T-helper 9 cell (primary cell): ENCODE results near the gene TTC24.
"Not testable (repeated sequence)": the region's sequence is repeated elsewhere in the genome, so short reads cannot be mapped to it uniquely, and the experiment has no call there.

Experiments
- DNase-seq: peaks from one replicate; pipeline ENCODE4 v3.0.0-alpha.2; 2020

Gene TTC24

DNA sequence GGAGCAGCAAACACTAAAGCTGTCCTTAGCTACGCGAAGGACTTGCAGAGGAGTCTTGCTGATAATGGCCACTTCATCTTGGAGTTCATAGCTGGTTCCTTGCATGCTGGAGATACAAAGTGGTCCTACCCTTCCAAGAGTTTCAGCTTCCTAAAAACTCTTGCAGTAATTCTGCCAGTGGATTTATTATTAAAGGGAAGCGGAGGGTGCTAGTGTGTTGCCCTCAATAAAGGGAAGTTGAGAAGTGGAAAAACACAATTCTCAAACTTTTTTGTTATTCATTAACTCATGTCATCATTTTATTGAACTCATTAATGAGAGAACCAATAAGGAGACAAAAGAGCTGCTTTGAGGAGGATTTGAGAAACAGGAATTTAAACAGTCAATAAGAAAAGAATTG is 33.1 kb downstream of the TTC24 start:
- no peak for DNase-seq

DNA sequence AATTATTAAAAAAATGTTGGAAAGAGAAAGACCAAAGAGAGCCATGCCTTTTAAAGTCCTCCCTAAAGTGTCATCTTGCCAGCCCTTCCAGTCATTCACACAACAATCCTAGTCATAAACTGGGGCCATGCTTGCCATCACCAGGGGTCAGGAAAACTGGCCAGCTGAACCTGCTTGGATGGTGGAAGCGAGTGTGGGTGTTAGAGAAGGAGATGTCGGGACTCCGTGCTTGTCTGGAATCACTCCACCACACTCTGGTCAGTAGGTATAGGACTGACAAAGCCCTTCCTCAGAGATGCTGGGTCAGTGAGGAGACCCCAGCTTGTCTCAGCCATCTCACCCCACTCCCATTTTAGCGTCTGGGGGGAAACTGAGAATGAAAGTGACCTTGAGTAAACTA is 36.4 kb downstream of the TTC24 start:
- DNase-seq: no peak

DNA sequence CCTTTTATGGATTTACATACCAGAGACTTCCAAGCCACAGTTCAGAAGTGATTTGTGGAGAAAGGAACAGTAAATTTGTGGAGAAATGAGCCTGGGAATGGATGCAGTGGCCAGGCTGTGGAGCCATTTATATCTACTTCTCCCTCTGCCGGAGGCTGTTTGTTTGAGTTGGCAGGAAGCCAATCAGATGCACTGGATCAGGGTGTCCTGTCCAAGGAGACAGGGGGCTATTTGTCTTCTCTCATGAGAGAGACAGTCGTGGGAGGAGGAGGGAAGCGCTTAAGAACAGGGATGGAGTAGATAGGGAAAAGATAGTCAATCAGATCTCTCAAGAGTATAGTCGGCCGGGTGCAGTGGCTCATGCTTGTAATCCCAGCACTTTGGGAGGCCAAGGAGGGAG is 36.9 kb downstream of the TTC24 start:
- no peak for DNase-seq

DNA sequence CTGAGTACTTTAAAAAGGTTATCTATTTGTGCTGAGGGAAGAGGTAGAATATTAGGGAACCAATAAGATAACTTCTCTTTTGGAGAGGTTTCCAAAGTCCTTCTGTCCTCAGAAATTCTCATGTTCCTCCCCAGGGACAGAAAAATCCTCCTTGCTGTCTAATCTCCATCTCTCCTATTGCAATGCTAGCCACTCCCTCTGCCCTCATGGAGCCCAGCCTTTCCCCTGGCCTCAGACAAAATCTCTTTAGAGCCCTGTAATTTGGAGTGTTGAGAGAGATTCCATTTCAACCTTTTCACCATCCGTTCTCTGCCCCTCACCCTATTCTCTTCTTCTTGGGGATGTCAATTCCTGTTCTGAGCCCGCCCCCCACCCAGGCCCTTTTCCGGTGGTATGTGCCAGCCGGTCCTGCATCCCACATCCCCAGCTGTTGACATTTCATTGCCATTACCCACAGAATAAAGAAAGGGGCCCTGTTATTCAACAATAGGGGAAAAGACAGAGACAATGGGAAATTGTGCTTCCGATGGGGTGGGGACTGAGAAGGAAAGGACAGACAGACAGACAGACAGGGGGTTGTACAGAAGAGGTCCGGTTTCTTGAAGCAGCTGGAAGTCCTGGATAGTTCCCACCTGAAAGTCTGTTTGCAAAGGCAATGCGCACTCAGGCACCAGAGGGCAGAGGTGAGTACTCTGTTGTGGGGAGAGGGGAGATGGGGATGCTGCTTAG is 39.5 kb downstream of the TTC24 start, which contains the start of gene HAPLN2:
Gene HAPLN2 (plus strand): TSS at position 563 of the 729 bp plus-strand sequence. CDS start 4,076 bp downstream, outside the sequence.
- DNase-seq: no peak

DNA sequence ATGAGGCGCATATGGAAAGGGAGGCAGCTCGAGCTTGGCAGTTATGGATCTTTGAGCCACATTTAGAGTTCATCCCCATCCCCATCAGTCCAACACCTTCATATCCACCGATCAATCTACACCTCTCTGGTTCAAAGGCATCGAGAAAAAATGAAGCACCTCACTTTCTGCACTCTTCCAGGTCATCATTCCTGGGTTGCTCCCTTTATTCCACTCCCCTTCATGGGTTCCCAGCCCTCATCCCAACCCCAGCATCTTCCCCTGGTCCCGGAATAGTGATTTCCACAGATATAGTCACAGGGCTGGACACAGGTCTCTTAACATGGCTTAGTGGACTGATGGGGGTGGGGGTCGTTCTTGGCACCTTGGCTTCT is 40.0 kb downstream of the TTC24 start:
- DNase-seq: no peak

DNA sequence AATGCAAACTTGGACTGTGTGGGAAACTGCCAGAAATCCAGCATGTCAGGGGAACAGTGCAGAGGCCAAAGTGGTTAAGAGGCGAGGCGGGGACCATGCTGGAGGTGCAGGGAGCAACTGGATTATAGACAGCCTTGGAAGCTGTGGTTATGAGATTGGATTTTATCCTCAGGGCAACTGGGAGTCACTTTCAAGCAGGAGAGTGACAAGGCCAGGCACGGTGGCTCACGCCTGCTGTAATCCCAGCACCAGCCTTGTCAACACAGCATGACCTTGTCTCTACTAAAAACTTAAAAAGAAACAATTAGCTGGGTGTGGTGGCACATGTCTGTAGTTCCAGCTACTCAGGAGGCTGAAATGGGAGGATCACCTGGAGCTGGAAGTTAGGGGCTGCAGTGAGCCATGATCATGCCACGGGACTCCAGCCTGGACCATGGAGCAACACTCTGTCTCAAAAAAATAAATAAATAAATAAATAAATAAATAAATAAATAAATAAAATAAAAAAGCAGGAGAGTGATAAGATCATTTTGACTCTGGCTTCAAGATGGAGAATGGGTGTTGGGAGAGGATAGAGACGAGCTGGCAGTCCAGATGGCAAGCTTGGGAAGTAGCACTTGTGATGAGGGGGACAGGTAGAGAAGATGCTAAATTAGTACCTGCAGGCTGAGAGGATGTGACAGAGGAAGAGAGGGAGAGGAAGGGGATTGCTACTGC is 43.2 kb downstream of the TTC24 start:
- no peak for DNase-seq

DNA sequence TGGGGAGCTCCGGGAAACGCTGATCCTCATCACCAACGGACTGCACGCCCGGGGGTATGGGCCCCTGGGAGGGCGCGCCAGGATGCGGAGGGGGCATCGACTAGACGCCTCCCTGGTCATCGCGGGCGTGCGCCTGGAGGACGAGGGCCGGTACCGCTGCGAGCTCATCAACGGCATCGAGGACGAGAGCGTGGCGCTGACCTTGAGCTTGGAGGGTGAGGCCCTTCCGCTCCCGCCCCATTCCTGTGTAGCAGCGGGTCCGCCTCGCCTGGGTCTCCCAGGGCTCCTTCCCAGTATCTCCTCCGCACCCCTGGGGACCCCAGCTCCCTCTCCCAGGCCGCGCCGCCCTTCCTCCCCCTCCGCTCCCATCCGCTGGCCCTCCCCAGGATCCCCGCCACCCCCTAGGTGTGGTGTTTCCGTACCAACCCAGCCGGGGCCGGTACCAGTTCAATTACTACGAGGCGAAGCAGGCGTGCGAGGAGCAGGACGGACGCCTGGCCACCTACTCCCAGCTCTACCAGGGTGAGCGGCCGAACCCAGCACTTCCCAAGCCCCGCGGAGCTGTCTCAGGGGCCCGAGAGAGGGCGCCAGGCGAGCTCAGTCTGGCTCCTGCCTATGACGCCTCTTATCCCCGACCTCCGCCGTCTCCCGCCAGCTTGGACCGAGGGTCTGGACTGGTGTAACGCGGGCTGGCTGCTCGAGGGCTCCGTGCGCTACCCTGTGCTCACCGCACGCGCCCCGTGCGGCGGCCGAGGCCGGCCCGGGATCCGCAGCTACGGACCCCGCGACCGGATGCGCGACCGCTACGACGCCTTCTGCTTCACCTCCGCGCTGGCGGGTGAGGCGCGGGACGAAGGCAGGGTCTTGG is 44.7 kb downstream of the TTC24 start:
- peak; percentile 24 for DNase-seq

DNA sequence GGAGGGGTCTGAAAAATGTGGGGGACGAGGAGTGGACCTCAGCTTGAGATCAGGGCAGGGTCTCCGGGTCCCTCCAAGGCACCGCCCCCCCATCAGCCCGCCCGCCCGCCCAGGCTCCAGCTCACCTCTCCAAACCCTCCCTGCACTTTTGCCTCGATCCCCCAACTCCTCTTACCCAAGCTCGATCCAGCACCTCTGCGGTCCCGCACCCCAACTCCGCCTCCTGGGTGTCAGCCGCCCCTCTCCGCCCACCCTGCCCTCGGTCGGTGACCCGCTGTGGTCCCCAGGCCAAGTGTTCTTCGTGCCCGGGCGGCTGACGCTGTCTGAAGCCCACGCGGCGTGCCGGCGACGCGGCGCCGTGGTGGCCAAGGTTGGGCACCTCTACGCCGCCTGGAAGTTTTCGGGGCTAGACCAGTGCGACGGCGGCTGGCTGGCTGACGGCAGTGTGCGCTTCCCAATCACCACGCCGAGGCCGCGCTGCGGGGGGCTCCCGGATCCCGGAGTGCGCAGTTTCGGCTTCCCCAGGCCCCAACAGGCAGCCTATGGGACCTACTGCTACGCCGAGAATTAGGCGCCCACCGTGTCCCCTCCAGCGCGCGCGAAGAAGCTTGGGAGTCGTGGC is 45.4 kb downstream of the TTC24 start:
- DNase-seq: no peak

DNA sequence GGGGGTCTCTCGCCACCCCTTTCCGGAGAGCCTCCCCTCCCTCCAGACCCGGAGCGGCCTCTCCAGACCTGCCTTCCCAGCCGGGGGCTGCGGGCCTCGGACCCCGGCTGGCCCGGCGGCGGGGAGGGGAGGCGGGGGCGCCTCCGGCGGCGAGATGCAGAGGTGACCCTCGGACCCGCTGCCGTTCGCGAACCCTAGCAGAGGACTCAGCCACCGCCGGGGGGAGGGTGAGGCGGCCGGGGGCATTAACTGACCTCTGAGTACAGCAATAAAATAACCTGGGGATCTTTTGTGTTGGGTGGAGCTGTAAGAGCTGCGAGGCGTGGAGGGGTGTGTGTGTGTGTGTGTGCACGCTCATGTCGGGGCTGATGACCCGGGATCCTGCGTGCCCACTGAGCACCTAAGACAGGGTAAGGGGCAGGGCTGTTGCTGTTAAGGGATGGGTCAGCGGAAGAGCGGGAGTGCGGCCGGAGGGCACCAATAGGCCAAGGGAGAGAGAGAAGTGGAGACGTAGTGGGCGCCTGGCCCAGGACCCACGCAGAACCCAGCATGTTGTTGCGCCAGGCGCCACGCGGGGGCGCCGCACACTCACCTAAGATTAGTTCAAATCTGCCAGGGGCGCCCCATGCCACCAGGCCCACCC is 46.0 kb downstream of the TTC24 start:
- DNase-seq: peak; percentile 75

DNA sequence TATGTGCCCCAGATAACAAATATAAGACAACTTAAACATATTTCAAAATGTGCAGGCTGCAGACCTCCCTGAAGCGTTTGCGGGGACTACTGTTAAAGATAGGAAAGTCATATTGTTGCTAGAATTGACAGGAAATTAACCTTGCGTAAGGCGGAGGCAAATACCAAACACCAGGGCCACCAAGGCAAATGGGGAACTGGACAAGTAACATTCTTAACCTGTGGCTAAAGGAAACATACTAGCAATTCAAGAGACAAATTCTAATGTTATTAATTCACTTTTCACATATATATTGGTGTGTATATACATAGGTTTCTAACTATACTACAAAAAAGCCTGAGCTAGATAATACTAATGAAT is 46.5 kb downstream of the TTC24 start:
- no peak for DNase-seq

DNA sequence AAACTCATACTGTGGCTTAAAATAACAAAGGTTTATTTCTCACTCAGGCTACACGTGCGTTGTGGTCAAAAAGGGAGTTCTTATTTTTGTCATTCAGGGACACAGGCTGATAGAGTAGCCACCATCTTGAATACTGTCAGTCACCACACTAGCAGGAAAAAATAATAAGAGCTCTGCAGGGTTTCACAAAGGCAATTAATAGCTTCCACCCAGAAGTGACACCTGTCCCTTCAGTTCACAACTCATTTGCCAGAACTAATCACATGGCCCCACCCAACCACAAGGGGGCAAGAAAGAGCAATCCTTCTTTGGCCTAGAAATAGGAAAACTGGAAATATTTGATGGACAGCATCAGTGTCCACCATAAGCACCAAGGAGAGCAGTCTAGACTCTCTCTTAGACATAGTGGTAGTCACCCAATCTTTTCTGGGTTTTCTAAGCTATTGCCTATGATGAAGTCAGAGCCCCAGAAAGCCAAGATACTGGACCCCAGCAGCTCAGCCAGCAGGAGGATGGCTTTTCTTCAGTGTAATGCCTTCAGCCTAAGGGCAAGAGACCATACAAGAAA is 47.9 kb downstream of the TTC24 start:
- DNase-seq: no peak

DNA sequence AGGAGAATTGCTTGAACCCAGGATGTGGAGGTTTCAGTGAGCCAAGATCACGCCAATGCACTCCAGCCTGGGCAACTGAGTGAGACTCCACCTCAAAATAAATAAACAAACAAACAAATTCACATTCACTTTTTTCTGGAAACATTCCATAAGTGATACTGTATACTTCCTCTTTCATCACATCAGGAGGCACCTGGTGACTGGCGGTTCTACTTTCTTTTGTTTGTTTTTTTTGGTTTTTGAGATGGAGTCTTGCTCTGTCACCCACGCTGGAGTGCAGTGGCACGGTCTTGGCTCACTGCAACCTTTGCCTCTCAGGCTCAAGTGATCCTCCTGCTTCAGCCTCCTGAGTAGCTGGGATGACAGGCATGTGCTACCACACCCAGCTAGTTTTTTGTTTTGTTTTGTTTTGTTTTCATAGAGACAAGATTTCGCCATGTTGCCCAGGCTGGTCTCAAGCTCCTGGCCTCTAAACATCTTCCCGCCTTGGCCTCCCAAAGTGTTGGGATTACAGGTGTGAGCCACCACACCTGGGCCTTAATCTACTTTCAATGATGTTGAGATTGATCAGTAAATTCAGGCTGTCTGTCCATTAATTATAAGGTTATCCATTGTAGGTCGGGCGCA is 50.4 kb downstream of the TTC24 start:
- no peak for DNase-seq

DNA sequence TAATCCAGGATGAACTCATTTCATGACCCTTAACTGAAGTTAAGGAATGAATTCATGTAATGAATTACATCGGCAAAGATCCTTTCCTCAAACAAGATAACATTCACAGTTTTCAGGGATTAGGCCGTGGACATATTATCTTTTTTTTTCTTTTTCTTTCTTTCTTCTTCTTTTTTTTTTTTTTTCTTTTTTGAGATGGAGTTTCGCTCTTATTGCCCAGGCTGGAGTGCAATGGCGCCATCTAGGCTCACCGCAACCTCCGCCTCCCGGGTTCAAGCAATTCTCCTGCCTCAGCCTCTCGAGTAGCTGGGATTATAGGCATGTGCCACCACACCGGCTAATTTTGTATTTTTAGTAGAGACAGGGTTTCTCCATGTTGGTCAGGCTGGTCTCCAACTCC is 51.6 kb downstream of the TTC24 start:
- not testable (repeated sequence) for DNase-seq

DNA sequence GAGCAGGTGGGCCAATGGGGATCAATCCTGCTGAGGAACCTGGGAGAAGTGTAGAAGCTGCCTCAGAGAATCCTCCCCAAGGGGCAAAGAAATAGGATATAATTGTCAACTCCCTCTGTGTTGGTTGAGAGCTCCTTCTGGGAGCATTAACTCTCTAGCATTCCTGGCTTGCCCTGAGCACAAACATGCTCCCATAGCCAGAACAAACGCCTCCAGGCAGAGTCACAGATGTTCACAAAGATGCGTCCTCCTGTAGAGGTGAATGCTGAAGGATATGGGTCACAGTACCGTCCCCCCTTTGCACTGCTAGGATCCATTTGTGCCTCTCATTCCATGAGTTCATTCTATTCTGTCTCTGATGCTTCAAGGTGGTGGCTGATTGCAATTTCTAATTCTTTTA is 52.8 kb downstream of the TTC24 start:
- DNase-seq: no peak
